ENCODE results near the gene CAPN10.

DNA sequence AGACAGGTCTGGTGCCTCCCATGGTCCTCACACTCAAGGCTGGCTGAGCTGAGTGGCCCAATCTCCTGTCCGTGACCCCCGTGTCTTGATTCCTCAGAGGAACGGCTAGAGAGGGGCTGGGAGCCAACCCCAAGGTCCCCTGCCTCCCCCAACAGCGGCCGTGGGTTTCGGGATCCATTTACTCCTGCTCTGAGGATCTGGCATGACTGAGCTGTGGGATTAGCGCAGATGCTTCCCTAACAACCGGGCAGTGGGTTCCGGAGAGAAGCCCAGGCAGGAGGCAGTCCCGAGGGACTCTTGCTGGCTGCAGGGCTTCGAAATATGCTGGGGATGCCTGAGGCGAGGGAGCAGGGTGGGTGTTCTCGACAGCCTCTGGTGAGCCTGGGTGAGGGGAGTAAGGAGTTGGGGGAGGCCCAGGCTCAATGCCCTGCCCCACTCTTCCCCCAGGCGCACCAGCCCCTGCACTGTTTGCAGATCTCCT lies 57.7 kb downstream of the CAPN10 start:
- TF ChIP-seq, protein P1, sequence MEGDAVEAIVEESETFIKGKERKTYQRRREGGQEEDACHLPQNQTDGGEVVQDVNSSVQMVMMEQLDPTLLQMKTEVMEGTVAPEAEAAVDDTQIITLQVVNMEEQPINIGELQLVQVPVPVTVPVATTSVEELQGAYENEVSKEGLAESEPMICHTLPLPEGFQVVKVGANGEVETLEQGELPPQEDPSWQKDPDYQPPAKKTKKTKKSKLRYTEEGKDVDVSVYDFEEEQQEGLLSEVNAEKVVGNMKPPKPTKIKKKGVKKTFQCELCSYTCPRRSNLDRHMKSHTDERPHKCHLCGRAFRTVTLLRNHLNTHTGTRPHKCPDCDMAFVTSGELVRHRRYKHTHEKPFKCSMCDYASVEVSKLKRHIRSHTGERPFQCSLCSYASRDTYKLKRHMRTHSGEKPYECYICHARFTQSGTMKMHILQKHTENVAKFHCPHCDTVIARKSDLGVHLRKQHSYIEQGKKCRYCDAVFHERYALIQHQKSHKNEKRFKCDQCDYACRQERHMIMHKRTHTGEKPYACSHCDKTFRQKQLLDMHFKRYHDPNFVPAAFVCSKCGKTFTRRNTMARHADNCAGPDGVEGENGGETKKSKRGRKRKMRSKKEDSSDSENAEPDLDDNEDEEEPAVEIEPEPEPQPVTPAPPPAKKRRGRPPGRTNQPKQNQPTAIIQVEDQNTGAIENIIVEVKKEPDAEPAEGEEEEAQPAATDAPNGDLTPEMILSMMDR (IDR thresholded peaks at IDR 0.05 in 4 of 5, conservative IDR thresholded peaks at IDR 0.05 in 1 of 5) = no peak
- TF ChIP-seq POLR2A (IDR thresholded peaks at IDR 0.05) = no peak
